SK-N-SH treated with all-trans-retinoic acid at 6 μM for 48 hours (cell line): ENCODE data around the gene MERTK.

ENCODE experiments used
- ARNTL ChIP-seq: fragments of 450-650 bp; formaldehyde crosslinking; IDR thresholded peaks from 2 replicates; pipeline ENCODE4 v1.5.0; 2020; ENCODE audit warnings: low read depth, mild to moderate bottlenecking, moderate library complexity, borderline replicate concordance
- ESRRG ChIP-seq: fragments of 250-450 bp; sonication (Bioruptor Pico); IDR thresholded peaks from 2 replicates; pipeline ENCODE4 v1.6.1; 2021; ENCODE audit warnings: mild to moderate bottlenecking
- ISL1 ChIP-seq: fragments of 250-450 bp; sonication (Bioruptor Pico); IDR thresholded peaks from 2 replicates; pipeline ENCODE4 v2.1.2; 2022; ENCODE audit warnings: mild to moderate bottlenecking, moderate library complexity
- TOX ChIP-seq: fragments of 250-450 bp; sonication (Bioruptor Pico); IDR thresholded peaks from 2 replicates; pipeline ENCODE4 v1.8.0; 2021; ENCODE audit warnings: mild to moderate bottlenecking, moderate library complexity, borderline replicate concordance
- ZNF8 ChIP-seq: fragments of 450-650 bp; formaldehyde crosslinking; IDR thresholded peaks from 2 replicates; pipeline ENCODE4 v1.5.0; 2020; ENCODE audit warnings: mild to moderate bottlenecking, moderate library complexity

DNA sequence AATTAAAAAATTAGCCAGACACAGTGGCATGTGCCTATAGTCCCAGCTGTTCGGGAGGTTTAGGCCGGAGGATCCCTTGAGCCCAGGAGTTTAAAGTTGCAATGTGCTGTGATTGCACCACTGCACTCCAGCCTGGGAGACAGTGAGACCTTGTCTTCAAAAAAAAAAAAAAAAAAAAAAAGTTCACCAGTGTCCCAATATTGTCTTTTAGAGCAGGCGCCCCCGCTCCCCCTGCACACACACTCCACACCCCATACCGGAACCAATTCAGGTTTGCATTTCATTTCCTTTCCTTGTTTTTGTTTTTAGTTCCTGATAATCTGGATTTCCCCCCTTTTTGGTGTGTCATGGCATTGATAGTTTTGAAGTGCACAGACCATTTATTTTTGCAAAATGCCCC lies 167.1 kb downstream of the MERTK start:
- no peak for TF ChIP-seq ISL1 (CRISPR knock-in tag)
- no peak for TF ChIP-seq ARNTL (CRISPR knock-in tag)
- TF ChIP-seq ESRRG = no peak
- no peak for TF ChIP-seq TOX (CRISPR knock-in tag)
- no peak for TF ChIP-seq ZNF8 (CRISPR knock-in tag)
